NCI-H510A treated with DMSO at 0.1 percent for 48 hours (cell line): Measurements from ENCODE around the gene UBXN1.

Experiments used
- DNase-seq: peaks from one replicate; lab custom pipeline; 2025; lab: John Stamatoyannopoulos, UW

The UBXN1 gene

GRCh38 chr11:62678770-62679696 is at the start of gene UBXN1:
UBXN1 (minus strand) TSS chr11:62679073; CDS start chr11:62678923, 150 bp downstream.
- peak; percentile 85 for DNase-seq

GRCh38 chr11:62728171-62728988 is 49.5 kb upstream of the UBXN1 start, which contains the start of gene TTC9C:
TTC9C (plus strand) TSS chr11:62728486; CDS start chr11:62728849, 363 bp downstream.
- DNase-seq, result peak; percentile 79

- DNase-seq, result peak; percentile 95
These were observed 48.9 kb upstream of the UBXN1 start for GRCh38 chr11:62727872-62728170.

GRCh38 chr11:62727165-62727871 is 48.4 kb upstream of the UBXN1 start, which contains the start of gene HNRNPUL2:
HNRNPUL2 (minus strand) TSS chr11:62727457; CDS start chr11:62727156, 301 bp downstream.
- peak; percentile 98 for DNase-seq

- DNase-seq, result no peak
These were observed 48.0 kb upstream of the UBXN1 start for GRCh38 chr11:62726915-62727164.

GRCh38 chr11:62726156-62726914 is 47.5 kb upstream of the UBXN1 start:
- DNase-seq, result no peak

GRCh38 chr11:62725646-62726045 is 46.8 kb upstream of the UBXN1 start:
- DNase-seq, result no peak

GRCh38 chr11:62724171-62724570 is 45.3 kb upstream of the UBXN1 start:
- DNase-seq, result no peak

GRCh38 chr11:62721994-62722393 is 43.1 kb upstream of the UBXN1 start:
- no peak for DNase-seq

- no peak for DNase-seq
These were observed 40.6 kb upstream of the UBXN1 start for GRCh38 chr11:62719302-62719978.

GRCh38 chr11:62716816-62717215 is 37.9 kb upstream of the UBXN1 start:
- DNase-seq, result no peak

- no peak for DNase-seq
These were observed 37.3 kb upstream of the UBXN1 start for GRCh38 chr11:62716206-62716605.

GRCh38 chr11:62715150-62716130 is 36.6 kb upstream of the UBXN1 start:
- DNase-seq, result no peak

GRCh38 chr11:62713343-62713742 is 34.5 kb upstream of the UBXN1 start:
- DNase-seq, result no peak

- DNase-seq, result no peak
These were observed 34.0 kb upstream of the UBXN1 start for GRCh38 chr11:62712861-62713260.

GRCh38 chr11:62712276-62712812 is 33.5 kb upstream of the UBXN1 start:
- no peak for DNase-seq

- DNase-seq, result no peak
These were observed 31.1 kb upstream of the UBXN1 start for GRCh38 chr11:62710001-62710345.

- peak; percentile 97 for DNase-seq
These were observed 30.6 kb upstream of the UBXN1 start for GRCh38 chr11:62709247-62710000.

- peak; percentile 82 for DNase-seq
These were observed 29.9 kb upstream of the UBXN1 start for GRCh38 chr11:62708793-62709192.
